B cell (primary cell): ENCODE data around the gene KRT39. TPM values are rescaled to one million over a fixed set of nuclear protein-coding genes. Genes with fewer than 3 reads are reported as not detected.

Source experiments
- ATAC-seq: fragments of 200-7000 bp; cut with Tn5 transposase; one replicate; pipeline ENCODE4 v1.10.0; 2021; ENCODE audit warnings: low read depth, mild to moderate bottlenecking, moderate number of reproducible peaks, moderate library complexity
- CTCF ChIA-PET: fragments of 350-600 bp; sonication (Branson Sonifier 250); formaldehyde crosslinking; loops from one replicate; lab custom pipeline; 2021; ENCODE audit warnings: antibody characterized with exemption, inconsistent platforms; lab: Charles Lee
- POLR2A ChIA-PET: fragments of 350-600 bp; sonication (Branson Sonifier 250); formaldehyde crosslinking; loops from one replicate; lab custom pipeline; 2021; ENCODE audit warnings: antibody characterized with exemption; lab: Charles Lee
- DNase-seq: peaks from one replicate; pipeline ENCODE4 v3.0.0; 2013
- H2AFZ ChIP-seq: 2 replicates; pipeline ENCODE4 v1.6.1; 2012; ENCODE audit warnings: mild to moderate bottlenecking, low read depth, low read length; ENCODE audit not compliant: insufficient read depth, poor library complexity, severe bottlenecking
- H3K27ac ChIP-seq, 2 donors: 1 replicate in 1 of 2; 2 replicates in 1 of 2; pipeline ENCODE4 v1.5.1; 2012 to 2013; ENCODE audit warnings: low read length in 2 of 2, mild to moderate bottlenecking in 2 of 2, moderate library complexity in 1 of 2
- H3K27me3 ChIP-seq, 4 experiments: fragments of 200-600 bp in 1 of 4; sonication (generic) in 1 of 4; replicated peaks in 1 of 4; 1 replicate in 2 of 4; 2 replicates in 2 of 4; pipeline versions ENCODE4 v1.6.1 to v1.7.0; 2013 to 2016; ENCODE audit warnings: low read length in 3 of 4, mild to moderate bottlenecking in 2 of 4, mixed read lengths in 1 of 4, moderate library complexity in 1 of 4; ENCODE audit not compliant: insufficient read depth in 4 of 4, control insufficient read depth in 3 of 4; ENCODE audit errors: control extremely low read depth in 1 of 4
- H3K36me3 ChIP-seq, 2 experiments: replicated peaks in 1 of 2; 1 replicate in 1 of 2; 2 replicates in 1 of 2; pipeline versions ENCODE4 v1.6.1 to v1.7.1; 2013; ENCODE audit warnings: low read length in 1 of 2; ENCODE audit not compliant: insufficient read depth in 2 of 2, control insufficient read depth in 1 of 2; ENCODE audit errors: control extremely low read depth in 1 of 2, extremely low read depth in 1 of 2
- H3K4me1 ChIP-seq, 2 donors: fragments of 200-600 bp in 1 of 2; sonication (generic) in 1 of 2; 1 replicate in 1 of 2; 2 replicates in 1 of 2; pipeline versions ENCODE4 v1.5.1 to v1.6.1; 2013 to 2017; ENCODE audit warnings: low read length in 2 of 2; ENCODE audit not compliant: control insufficient read depth in 2 of 2, insufficient read depth in 2 of 2
- H3K4me2 ChIP-seq: replicated peaks from 2 replicates; pipeline ENCODE3; 2012; ENCODE audit warnings: mild to moderate bottlenecking, low read depth, low read length; ENCODE audit not compliant: poor library complexity, severe bottlenecking
- H3K4me3 ChIP-seq, 5 experiments: fragments of 200-600 bp in 1 of 5; sonication (generic) in 1 of 5; 1 replicate in 3 of 5; 2 replicates in 2 of 5; pipeline versions ENCODE4 v1.5.1 to v1.7.0; 2011 to 2016; ENCODE audit warnings: low read length in 4 of 5, mild to moderate bottlenecking in 4 of 5, low read depth in 2 of 5, control low read depth in 1 of 5, moderate library complexity in 1 of 5; ENCODE audit not compliant: insufficient read depth in 1 of 5; ENCODE audit errors: control extremely low read depth in 1 of 5, extremely low read depth in 1 of 5
- H3K79me2 ChIP-seq: fragments of 200-600 bp; sonication (generic); one replicate; pipeline ENCODE4 v1.6.0; 2016; ENCODE audit warnings: low read length; ENCODE audit not compliant: control insufficient read depth, insufficient read depth
- H3K9ac ChIP-seq: fragments of 200-600 bp; sonication (generic); 2 replicates; pipeline ENCODE4 v1.6.1; 2017; ENCODE audit warnings: mild to moderate bottlenecking, low read length, moderate library complexity
- H3K9me3 ChIP-seq, 3 donors: one replicate each; pipeline versions ENCODE4 v1.6.1 to v1.7.1; 2013; ENCODE audit warnings: low read length in 2 of 3; ENCODE audit not compliant: control insufficient read depth in 2 of 3, insufficient read depth in 1 of 3; ENCODE audit errors: control extremely low read depth in 1 of 3
- H4K20me1 ChIP-seq: 2 replicates; pipeline ENCODE4 v1.6.0; 2012; ENCODE audit warnings: mild to moderate bottlenecking, low read length; ENCODE audit not compliant: insufficient read depth, control insufficient read depth, poor library complexity, severe bottlenecking
- H3K27ac Mint-ChIP-seq: one replicate; pipeline ENCODE4 v1.8.0; 2021; ENCODE audit warnings: mixed read lengths
- H3K27me3 Mint-ChIP-seq: one replicate; pipeline ENCODE4 v1.8.0; 2021; ENCODE audit warnings: mixed read lengths
- H3K4me1 Mint-ChIP-seq: one replicate; pipeline ENCODE4 v1.8.0; 2021; ENCODE audit warnings: mixed read lengths
- H3K4me3 Mint-ChIP-seq: one replicate; pipeline ENCODE4 v1.8.0; 2021; ENCODE audit warnings: mixed read lengths
- H3K9me3 Mint-ChIP-seq: one replicate; pipeline ENCODE4 v1.8.0; 2022; ENCODE audit warnings: mixed read lengths; ENCODE audit not compliant: insufficient read depth
- EZH2 ChIP-seq: IDR thresholded peaks from 2 replicates; pipeline ENCODE4 v1.6.1; 2012; ENCODE audit warnings: borderline replicate concordance, low read depth, mild to moderate bottlenecking, moderate library complexity, low read length; ENCODE audit not compliant: insufficient read depth, poor library complexity, severe bottlenecking
- WGBS: methylation state at CpG from one replicate; pipeline ENCODE4 v1.1.5; 2013; ENCODE audit warnings: missing lambda C conversion rate; ENCODE audit not compliant: insufficient coverage; 5-methylcytosine and 5-hydroxymethylcytosine counted together
- intact Hi-C: fragments of 100-400 bp; cut with micrococcal nuclease; formaldehyde crosslinking; loops from one replicate; pipeline ENCODE4 v1.10.0; 2022
- polyA plus RNA-seq: library from polyadenylated mRNA; depleted of rRNA; stranded (reverse); fragments of >200 nt; gene quantifications from 2 replicates; pipeline ENCODE4 v1.2.3, GENCODE V29; 2012
- total RNA-seq, 2 donors: library from RNA; stranded (reverse); fragments of 120-200 nt in 1 of 2; gene quantifications; 1 replicate in 1 of 2; 2 replicates in 1 of 2; pipeline versions ENCODE4 v1.2.3 to v1.2.4, GENCODE V29; 2013 to 2022
- TF ChIP-seq, protein P1 (sequence below): fragments of 200-600 bp; IDR thresholded peaks from one replicate; pipeline ENCODE4 v1.8.0; 2022; ENCODE audit warnings: antibody characterized with exemption, mild to moderate bottlenecking

The KRT39 gene
- total and polyA plus RNA-seq, 2 donors (not counting 1 experiment from before 2014, with no cell fraction given), result not detected

DNA sequence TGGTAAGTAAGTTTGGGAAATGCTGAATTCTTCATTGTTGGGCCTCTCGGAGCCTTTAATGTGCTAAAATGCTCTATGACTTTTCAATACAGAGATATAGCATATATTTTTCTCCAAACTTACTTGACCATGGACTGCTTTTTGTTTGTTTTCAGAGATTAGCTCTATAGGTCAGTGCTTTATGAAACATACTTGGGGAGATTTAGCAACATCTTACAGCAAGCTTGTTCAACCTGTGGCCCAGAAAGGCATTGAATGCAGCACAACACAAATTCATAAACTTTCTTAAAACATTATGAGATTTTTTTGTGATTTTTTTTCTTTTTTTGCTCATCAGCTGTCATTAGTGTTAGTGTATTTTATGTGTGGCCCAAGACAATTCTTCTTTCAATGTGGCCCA lies 43.2 kb upstream of the KRT39 start:
- no peaks in the 10 kb centered on the region for H3K4me1 Mint-ChIP-seq
- H4K20me1 ChIP-seq, result no peaks in the 10 kb centered on the region
- no peak overlapping the region for H3K9ac ChIP-seq
- TF ChIP-seq, protein P1, sequence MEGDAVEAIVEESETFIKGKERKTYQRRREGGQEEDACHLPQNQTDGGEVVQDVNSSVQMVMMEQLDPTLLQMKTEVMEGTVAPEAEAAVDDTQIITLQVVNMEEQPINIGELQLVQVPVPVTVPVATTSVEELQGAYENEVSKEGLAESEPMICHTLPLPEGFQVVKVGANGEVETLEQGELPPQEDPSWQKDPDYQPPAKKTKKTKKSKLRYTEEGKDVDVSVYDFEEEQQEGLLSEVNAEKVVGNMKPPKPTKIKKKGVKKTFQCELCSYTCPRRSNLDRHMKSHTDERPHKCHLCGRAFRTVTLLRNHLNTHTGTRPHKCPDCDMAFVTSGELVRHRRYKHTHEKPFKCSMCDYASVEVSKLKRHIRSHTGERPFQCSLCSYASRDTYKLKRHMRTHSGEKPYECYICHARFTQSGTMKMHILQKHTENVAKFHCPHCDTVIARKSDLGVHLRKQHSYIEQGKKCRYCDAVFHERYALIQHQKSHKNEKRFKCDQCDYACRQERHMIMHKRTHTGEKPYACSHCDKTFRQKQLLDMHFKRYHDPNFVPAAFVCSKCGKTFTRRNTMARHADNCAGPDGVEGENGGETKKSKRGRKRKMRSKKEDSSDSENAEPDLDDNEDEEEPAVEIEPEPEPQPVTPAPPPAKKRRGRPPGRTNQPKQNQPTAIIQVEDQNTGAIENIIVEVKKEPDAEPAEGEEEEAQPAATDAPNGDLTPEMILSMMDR, result no peak
- no peak for TF ChIP-seq EZH2
- H3K36me3 ChIP-seq, result no peaks in the 10 kb centered on the region
- DNase-seq, result no peak
- intact Hi-C loops, result no loop called here
- H3K27me3 Mint-ChIP-seq, result peaks cover 12% of the 10 kb centered on the region
- no peak overlapping the region for H3K4me3 Mint-ChIP-seq
- no peaks in the 10 kb centered on the region for H3K27me3 ChIP-seq
- H3K79me2 ChIP-seq, result no peaks in the 10 kb centered on the region
- no peak overlapping the region for H3K4me3 ChIP-seq
- H3K9me3 Mint-ChIP-seq, result no peaks in the 10 kb centered on the region
- CTCF ChIA-PET, result interaction anchor here (0.6 kb wide), 1 partner anchor 630 kb away, joined by 3 read pairs; no protein-coding TSS in a partner anchor
- no peak overlapping the region for H2AFZ ChIP-seq
- H3K27ac ChIP-seq, result no peak overlapping the region
- H3K9me3 ChIP-seq, result no peaks in the 10 kb centered on the region
- no peak overlapping the region for H3K4me2 ChIP-seq
- POLR2A ChIA-PET, result no interaction called here
- no CpG with 5 or more reads among the region's 1 CpG for WGBS
- H3K27ac Mint-ChIP-seq, result no peak overlapping the region
- no peak for ATAC-seq
- H3K4me1 ChIP-seq, result no peaks in the 10 kb centered on the region

DNA sequence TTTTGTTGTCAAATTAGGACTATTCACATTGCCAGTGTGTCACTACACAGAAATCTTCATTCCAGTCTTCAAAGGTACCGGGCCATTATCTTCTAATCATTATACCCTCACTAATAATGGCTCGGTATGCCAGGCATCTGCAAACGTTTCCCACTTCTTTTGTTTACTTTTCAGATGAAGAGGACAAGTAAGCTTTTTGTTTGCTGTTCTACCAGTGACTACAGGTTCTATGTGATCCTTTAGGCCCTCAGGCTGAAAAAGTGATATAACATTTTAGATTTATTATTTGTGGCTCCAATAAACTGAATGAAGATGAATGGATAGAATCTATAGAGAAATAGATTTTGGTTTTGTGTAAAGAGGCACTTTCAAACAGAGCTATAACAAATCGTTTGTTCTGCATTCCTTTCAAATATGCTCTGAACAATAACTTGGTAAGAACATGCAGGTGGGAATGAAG lies 42.6 kb upstream of the KRT39 start:
- ChIA-PET CTCF (interaction anchor here (0.6 kb wide), 1 partner anchor 631 kb away, joined by 3 read pairs; no protein-coding TSS in a partner anchor), POLR2A (no interaction called here)
- ATAC-seq (no peak), DNase-seq (no peak)
- no peak overlapping the region for H3K4me3 Mint-ChIP-seq
- no peak overlapping the region for H3K4me3 ChIP-seq
- no peaks in the 10 kb centered on the region for H3K4me1 Mint-ChIP-seq
- intact Hi-C loops, result no loop called here
- H3K79me2 ChIP-seq, result no peaks in the 10 kb centered on the region
- H3K4me1 ChIP-seq, result no peaks in the 10 kb centered on the region
- no peak overlapping the region for H3K27ac Mint-ChIP-seq
- H3K36me3 ChIP-seq, result no peaks in the 10 kb centered on the region
- no peak overlapping the region for H3K4me2 ChIP-seq
- H2AFZ ChIP-seq, result no peak overlapping the region
- no peak overlapping the region for H3K9ac ChIP-seq
- no peaks in the 10 kb centered on the region for H4K20me1 ChIP-seq
- H3K27ac ChIP-seq, result no peak overlapping the region
- no peaks in the 10 kb centered on the region for H3K27me3 ChIP-seq
- TF ChIP-seq, protein P1, result no peak
- no peak for TF ChIP-seq EZH2
- no CpG with 5 or more reads among the region's 4 CpGs for whole genome bisulfite sequencing
- H3K9me3 ChIP-seq, result no peaks in the 10 kb centered on the region
- H3K27me3 Mint-ChIP-seq, result peaks cover 15% of the 10 kb centered on the region
- H3K9me3 Mint-ChIP-seq, result no peaks in the 10 kb centered on the region
